Activated CD8-positive, alpha-beta memory T cell treated with anti-CD3 and anti-CD28 coated beads, Interleukin-2, amount 10 ng/mL, durations not matched to agents 7 days and 5 days (primary cell): ENCODE data around the gene CD300LF. TPM values are rescaled to one million over a fixed set of nuclear protein-coding genes. Genes with fewer than 3 reads are reported as not detected.

Experiments used
- ATAC-seq: fragments of 150-1000 bp; cut with Tn5 transposase; one replicate; pipeline ENCODE4 v1.10.0; 2021; ENCODE audit warnings: moderate library complexity
- CTCF ChIA-PET: fragments of 350-600 bp; sonication (Branson Sonifier 250); formaldehyde crosslinking; loops from one replicate; lab custom pipeline; 2021; ENCODE audit warnings: antibody characterized with exemption; lab: Charles Lee
- DNase-seq: peaks from one replicate; pipeline ENCODE4 v3.0.0-alpha.2; 2020
- H3K27ac Mint-ChIP-seq: one replicate; pipeline ENCODE4 v1.8.0; 2021; ENCODE audit warnings: mild to moderate bottlenecking, mixed read lengths
- H3K27me3 Mint-ChIP-seq: one replicate; pipeline ENCODE4 v1.8.0; 2021; ENCODE audit warnings: mixed read lengths
- H3K36me3 Mint-ChIP-seq: one replicate; pipeline ENCODE4 v1.8.0; 2021; ENCODE audit warnings: mild to moderate bottlenecking, mixed read lengths
- H3K4me1 Mint-ChIP-seq: one replicate; pipeline ENCODE4 v1.8.0; 2021; ENCODE audit warnings: mixed read lengths
- H3K4me3 Mint-ChIP-seq: one replicate; pipeline ENCODE4 v1.8.0; 2021; ENCODE audit warnings: mild to moderate bottlenecking, moderate library complexity, mixed read lengths
- H3K9me3 Mint-ChIP-seq: one replicate; pipeline ENCODE4 v1.8.0; 2022; ENCODE audit warnings: low read depth, mixed read lengths
- total RNA-seq, 2 experiments: library from RNA; stranded (reverse); gene quantifications; one replicate each; pipeline ENCODE4 v1.2.3, GENCODE V29; 2021

CD300LF gene
- total RNA-seq, 2 experiments from 2014 or later: not detected

- Mint-ChIP-seq H3K27me3 (no peaks in the 10 kb centered on the region), H3K9me3 (no peaks in the 10 kb centered on the region), H3K36me3 (peaks cover 18% of the 10 kb centered on the region), H3K27ac (peak overlapping the region; percentile 65), H3K4me3 (no peak overlapping the region), H3K4me1 (peaks cover 76% of the 10 kb centered on the region)
- ATAC-seq (no peak), DNase-seq (no peak)
- CTCF ChIA-PET: interaction anchor here (0.8 to 4.7 kb wide), 13 partner anchors 8 to 376 kb away, joined by 3 to 110 read pairs (median 31); partner anchors contain the start of genes FDXR, GPR142 and NAT9
Observed at GRCh38 chr17:74744349-74744713, 31.6 kb upstream of the CD300LF start.

- Mint-ChIP-seq H3K27me3 (no peaks in the 10 kb centered on the region), H3K4me3 (no peak overlapping the region), H3K9me3 (no peaks in the 10 kb centered on the region), H3K36me3 (peaks cover 20% of the 10 kb centered on the region), H3K27ac (peak overlapping the region; percentile 65), H3K4me1 (peaks cover 81% of the 10 kb centered on the region)
- CTCF ChIA-PET: interaction anchor here (0.8 to 4.7 kb wide), 9 partner anchors 13 to 122 kb away, joined by 3 to 110 read pairs (median 48); partner anchors contain the start of gene NAT9
- ATAC-seq: no peak
- DNase-seq: no peak
Observed at GRCh38 chr17:74743755-74744154, 31.0 kb upstream of the CD300LF start.

GRCh38 chr17:74742978-74743545, 30.3 kb upstream of the CD300LF start:
- Mint-ChIP-seq H3K9me3 (no peaks in the 10 kb centered on the region), H3K27ac (peak overlapping the region; percentile 91), H3K27me3 (no peaks in the 10 kb centered on the region), H3K36me3 (peaks cover 20% of the 10 kb centered on the region), H3K4me3 (peak overlapping the region; percentile 43), H3K4me1 (peaks cover 88% of the 10 kb centered on the region)
- DNase-seq: no peak
- ATAC-seq: no peak
- CTCF ChIA-PET: interaction anchor here (0.9 to 3.0 kb wide), 13 partner anchors 8 to 131 kb away, joined by 3 to 34 read pairs (median 10); partner anchors contain the start of genes FDXR and NAT9

- Mint-ChIP-seq H3K36me3 (peaks cover 20% of the 10 kb centered on the region), H3K27me3 (no peaks in the 10 kb centered on the region), H3K4me3 (peak overlapping the region; percentile 43), H3K27ac (peak overlapping the region; percentile 91), H3K4me1 (peaks cover 84% of the 10 kb centered on the region), H3K9me3 (no peaks in the 10 kb centered on the region)
- DNase-seq (peak; percentile 88), ATAC-seq (peak; percentile 30)
- CTCF ChIA-PET: interaction anchor here (0.8 to 3.0 kb wide), 17 partner anchors 9 to 132 kb away, joined by 3 to 34 read pairs (median 8); partner anchors contain the start of genes FDXR and NAT9
Observed at GRCh38 chr17:74742153-74742515, 29.4 kb upstream of the CD300LF start.

- H3K4me1 Mint-ChIP-seq: peaks cover 81% of the 10 kb centered on the region
- CTCF ChIA-PET: interaction anchor here (0.6 to 3.0 kb wide), 9 partner anchors 10 to 1083 kb away, joined by 3 to 34 read pairs (median 14); partner anchors contain the start of gene NAT9
- no peaks in the 10 kb centered on the region for H3K9me3 Mint-ChIP-seq
- no peak for DNase-seq
- H3K27ac Mint-ChIP-seq: peak overlapping the region; percentile 91
- H3K27me3 Mint-ChIP-seq: peaks cover 6% of the 10 kb centered on the region
- no peak overlapping the region for H3K4me3 Mint-ChIP-seq
- H3K36me3 Mint-ChIP-seq: peaks cover 20% of the 10 kb centered on the region
- no peak for ATAC-seq
Observed at GRCh38 chr17:74740641-74741387, 28.1 kb upstream of the CD300LF start.

GRCh38 chr17:74740173-74740572, 27.4 kb upstream of the CD300LF start:
- Mint-ChIP-seq H3K27ac (peak overlapping the region; percentile 91), H3K27me3 (peaks cover 9% of the 10 kb centered on the region), H3K36me3 (peaks cover 20% of the 10 kb centered on the region), H3K9me3 (no peaks in the 10 kb centered on the region), H3K4me1 (peaks cover 79% of the 10 kb centered on the region), H3K4me3 (peak overlapping the region; percentile 8)
- CTCF ChIA-PET: interaction anchor here (1.2 to 6.0 kb wide), 4 partner anchors 40 to 221 kb away, joined by 3 to 262 read pairs (median 48); partner anchors contain the start of gene NAT9
- ATAC-seq: no peak
- no peak for DNase-seq

GRCh38 chr17:74739227-74739831, 26.6 kb upstream of the CD300LF start:
- no peak for ATAC-seq
- CTCF ChIA-PET: interaction anchor here (0.9 to 6.0 kb wide), 11 partner anchors 7 to 371 kb away, joined by 3 to 262 read pairs (median 16); partner anchors contain the start of gene NAT9
- H3K36me3 Mint-ChIP-seq: peaks cover 18% of the 10 kb centered on the region

GRCh38 chr17:74738051-74738996, 25.6 kb upstream of the CD300LF start:
- Mint-ChIP-seq H3K4me1 (peaks cover 63% of the 10 kb centered on the region), H3K9me3 (no peaks in the 10 kb centered on the region), H3K4me3 (peak overlapping the region; percentile 87), H3K27me3 (peaks cover 17% of the 10 kb centered on the region), H3K36me3 (peaks cover 8% of the 10 kb centered on the region), H3K27ac (peak overlapping the region; percentile 91)
- CTCF ChIA-PET: interaction anchor here (0.8 to 6.0 kb wide), 24 partner anchors 8 to 599 kb away, joined by 3 to 262 read pairs (median 6); partner anchors contain the start of genes CD300H, FDXR and NAT9
- peak; percentile 96 for DNase-seq
- peak; percentile 70 for ATAC-seq

More at GRCh38 chr17:74739227-74739831, 26.6 kb upstream of the CD300LF start:
- Mint-ChIP-seq H3K4me1 (peaks cover 73% of the 10 kb centered on the region), H3K27ac (peak overlapping the region; percentile 91), H3K4me3 (peak overlapping the region; percentile 87), H3K9me3 (no peaks in the 10 kb centered on the region), H3K27me3 (peaks cover 17% of the 10 kb centered on the region)
- no peak for DNase-seq

- peak overlapping the region; percentile 87 for H3K4me3 Mint-ChIP-seq
- H3K4me1 Mint-ChIP-seq: peaks cover 54% of the 10 kb centered on the region
- DNase-seq: peak; percentile 69
- H3K27ac Mint-ChIP-seq: peak overlapping the region; percentile 91
- ATAC-seq: peak; percentile 18
- CTCF ChIA-PET: interaction anchor here (0.8 to 6.0 kb wide), 28 partner anchors 8 to 600 kb away, joined by 3 to 262 read pairs (median 6); partner anchors contain the start of genes CD300H, FDXR and NAT9
- peaks cover 3% of the 10 kb centered on the region for H3K36me3 Mint-ChIP-seq
- no peaks in the 10 kb centered on the region for H3K9me3 Mint-ChIP-seq
- H3K27me3 Mint-ChIP-seq: peaks cover 17% of the 10 kb centered on the region
Observed at GRCh38 chr17:74737299-74738050, 24.8 kb upstream of the CD300LF start.

- Mint-ChIP-seq H3K27me3 (peaks cover 17% of the 10 kb centered on the region), H3K9me3 (no peaks in the 10 kb centered on the region), H3K4me3 (peak within 1 kb of the TSS; percentile 87), H3K36me3 (peaks cover 3% of the 10 kb centered on the region), H3K4me1 (peaks cover 47% of the 10 kb centered on the region), H3K27ac (peak within 1 kb of the TSS; percentile 91)
- CTCF ChIA-PET: interaction anchor here (0.6 to 6.0 kb wide), 32 partner anchors 8 to 298 kb away, joined by 3 to 262 read pairs (median 6); partner anchors contain the start of genes CD300H and NAT9
- peak; percentile 37 for ATAC-seq
- peak; percentile 67 for DNase-seq
Observed at GRCh38 chr17:74736513-74737298, 24.0 kb upstream of the CD300LF start, which contains the start of gene RAB37. TSS of gene RAB37 (plus strand) at chr17:74737256. CDS start at chr17:74737273, 17 bp downstream.

GRCh38 chr17:74734256-74734655, 21.5 kb upstream of the CD300LF start:
- CTCF ChIA-PET: interaction anchor here (1.5 to 6.0 kb wide), 2 partner anchors 11 to 78 kb away, joined by 3 to 262 read pairs; no protein-coding TSS in a partner anchor
- no peaks in the 10 kb centered on the region for H3K9me3 Mint-ChIP-seq
- DNase-seq (no peak), ATAC-seq (no peak)
- peaks cover 17% of the 10 kb centered on the region for H3K27me3 Mint-ChIP-seq
- H3K4me3 Mint-ChIP-seq: no peak overlapping the region
- H3K27ac Mint-ChIP-seq: no peak overlapping the region
- peaks cover 3% of the 10 kb centered on the region for H3K36me3 Mint-ChIP-seq
- peaks cover 41% of the 10 kb centered on the region for H3K4me1 Mint-ChIP-seq
